K562 (cell line): ENCODE data around the gene ARID3B. TPM values are rescaled to one million over a fixed set of nuclear protein-coding genes. Genes with fewer than 3 reads are reported as not detected.

ENCODE experiments used
- ATAC-seq: fragments of 200-7000 bp; cut with Tn5 transposase; 3 replicates; pipeline ENCODE4 v1.9.1; 2020; ENCODE audit warnings: moderate library complexity
- BruUV-seq: library from RNA; stranded (reverse); fragments of 400-500 nt; replicated peaks from 2 replicates; lab custom pipeline; 2021; lab: Mats Ljungman, UMichigan
- CTCF ChIA-PET: fragments of 300-600 bp; formaldehyde crosslinking; extraction: SDS; loops from one replicate; lab custom pipeline; 2021; ENCODE audit warnings: low intra/inter-chr PET ratio; lab: Yijun Ruan, JAX
- POLR2A ChIA-PET: fragments of 300-600, 350-650 bp; sonication (Branson Sonifier 250); formaldehyde crosslinking; extraction: SDS; loops from one replicate; lab custom pipeline; 2021; ENCODE audit warnings: antibody characterized with exemption, inconsistent platforms; lab: Yijun Ruan, JAX
- DNase-seq, 4 experiments: peaks; one replicate each; pipeline versions ENCODE4 v3.0.0 to v3.0.0-alpha.2; 2011 to 2018; ENCODE audit warnings: low spot score in 3 of 4, mixed read lengths in 3 of 4; ENCODE audit errors: extremely low read depth in 1 of 4
- FAIRE-seq: peaks from 2 replicates; lab custom pipeline; 2011; peaks lifted over from hg19 to GRCh38; lab: Jason Lieb, UNC
- H2AFZ ChIP-seq: 2 replicates; pipeline ENCODE4 v1.6.0; 2011; ENCODE audit warnings: low read depth, low read length, control low read depth, inconsistent platforms
- H3K27ac ChIP-seq: fragments of 200-600 bp; 3 replicates; pipeline ENCODE4 v1.8.0; 2011; ENCODE audit warnings: low read depth, mild to moderate bottlenecking, control low read depth, inconsistent platforms, low read length, moderate library complexity, mixed read lengths; ENCODE audit errors: extremely low read depth
- H3K27me3 ChIP-seq, 2 experiments: fragments of 300-600 bp in 1 of 2; 2 replicates in 1 of 2; 3 replicates in 1 of 2; pipeline versions ENCODE4 v1.6.0 to v1.8.0; 2011; ENCODE audit warnings: inconsistent platforms in 2 of 2, low read length in 2 of 2, mild to moderate bottlenecking in 1 of 2, mixed read lengths in 1 of 2, moderate library complexity in 1 of 2; ENCODE audit not compliant: control insufficient read depth in 2 of 2, insufficient read depth in 2 of 2
- H3K36me3 ChIP-seq: fragments of 300-600 bp; 3 replicates; pipeline ENCODE4 v1.8.0; 2011; ENCODE audit warnings: mild to moderate bottlenecking, low read length, inconsistent platforms; ENCODE audit not compliant: control insufficient read depth, insufficient read depth
- H3K4me1 ChIP-seq, 2 experiments: fragments of 200-600 bp in 1 of 2; replicated peaks in 1 of 2; 2 replicates in 1 of 2; 3 replicates in 1 of 2; pipeline versions ENCODE4 v1.5.1 to v1.8.0; 2011; ENCODE audit warnings: inconsistent platforms in 2 of 2, low read length in 2 of 2, mild to moderate bottlenecking in 1 of 2, mixed read lengths in 1 of 2, moderate library complexity in 1 of 2; ENCODE audit not compliant: control insufficient read depth in 2 of 2, insufficient read depth in 2 of 2
- H3K4me2 ChIP-seq: 2 replicates; pipeline ENCODE4 v1.6.1; 2011; ENCODE audit warnings: low read length, control low read depth, inconsistent platforms, mixed read lengths; ENCODE audit not compliant: insufficient read depth
- H3K4me3 ChIP-seq: fragments of 200-600 bp; sonication (generic), shearing (Covaris generic); 2 replicates; pipeline ENCODE4 v1.5.1; 2016; ENCODE audit warnings: control low read depth, inconsistent platforms
- H3K79me2 ChIP-seq: fragments of 200-600 bp; 3 replicates; pipeline ENCODE4 v1.8.0; 2011; ENCODE audit warnings: low read length, inconsistent platforms; ENCODE audit not compliant: control insufficient read depth, insufficient read depth
- H3K9ac ChIP-seq, 2 experiments: 2 replicates each; pipeline versions ENCODE4 v1.6.0 to v1.6.1; 2011; ENCODE audit warnings: low read depth in 2 of 2, low read length in 2 of 2, control low read depth in 1 of 2, inconsistent platforms in 1 of 2, mild to moderate bottlenecking in 1 of 2, mixed read lengths in 1 of 2; ENCODE audit not compliant: insufficient read depth in 1 of 2
- H3K9me1 ChIP-seq: one replicate; pipeline ENCODE4 v1.6.0; 2011; ENCODE audit warnings: inconsistent platforms, mild to moderate bottlenecking, low read length, moderate library complexity; ENCODE audit not compliant: control insufficient read depth, insufficient read depth
- H3K9me3 ChIP-seq: replicated peaks from 2 replicates; pipeline ENCODE4 v1.5.1; 2011; ENCODE audit warnings: low read depth, low read length, inconsistent platforms; ENCODE audit not compliant: control insufficient read depth, insufficient read depth
- H4K20me1 ChIP-seq: replicated peaks from 2 replicates; pipeline ENCODE4 v1.6.1; 2011; ENCODE audit warnings: low read length, inconsistent platforms, mixed read lengths; ENCODE audit not compliant: control insufficient read depth, insufficient read depth
- BCOR ChIP-seq: fragments of 450-650 bp; IDR thresholded peaks from 2 replicates; pipeline ENCODE4 v1.6.1; 2016
- BRD4 ChIP-seq: fragments of 200-600 bp; sonication (generic); IDR thresholded peaks from 2 replicates; pipeline ENCODE4 v1.6.1; 2017; ENCODE audit warnings: inconsistent platforms
- MXI1 ChIP-seq: IDR thresholded peaks from 2 replicates; pipeline ENCODE4 v1.6.1; 2011; ENCODE audit warnings: low read depth, mild to moderate bottlenecking, improper control_type of control experiment, low read length
- NCOA2 ChIP-seq, 2 experiments: fragments of 450-650 bp; IDR thresholded peaks; 2 replicates each; pipeline ENCODE4 v1.6.1; 2018; ENCODE audit warnings: mild to moderate bottlenecking in 2 of 2, moderate library complexity in 1 of 2; ENCODE audit not compliant: partially characterized antibody in 2 of 2
- POLR2A ChIP-seq: fragments of 450-650 bp; conservative IDR thresholded peaks from 2 replicates; pipeline ENCODE4 v1.6.1; 2016
- POLR2H ChIP-seq: IDR thresholded peaks from 2 replicates; pipeline ENCODE4 v1.6.1; 2016; ENCODE audit warnings: missing genetic modification characterization, low read depth, mild to moderate bottlenecking, control low read depth, missing compliant biosample characterization, moderate library complexity
- PRMT5 ChIP-seq: sonication (generic); formaldehyde crosslinking; IDR thresholded peaks from 2 replicates; pipeline ENCODE4 v1.5.0; 2020; ENCODE audit warnings: missing genetic modification reagents
- STAG1 ChIP-seq: sonication (generic); formaldehyde crosslinking; IDR thresholded peaks from 2 replicates; pipeline ENCODE4 v1.5.0; 2020; ENCODE audit warnings: missing genetic modification reagents, borderline replicate concordance
- SUPT5H ChIP-seq: fragments of 450-650 bp; IDR thresholded peaks from 2 replicates; pipeline ENCODE4 v1.6.1; 2016
- TCF3 ChIP-seq: sonication (generic); formaldehyde crosslinking; IDR thresholded peaks from 2 replicates; pipeline ENCODE4 v1.4.0; 2020; ENCODE audit warnings: mild to moderate bottlenecking, missing genetic modification reagents
- ZBTB1 ChIP-seq: sonication (generic); formaldehyde crosslinking; IDR thresholded peaks from 2 replicates; pipeline ENCODE4 v1.8.1; 2023; ENCODE audit warnings: missing genetic modification reagents, low read depth, mild to moderate bottlenecking, borderline replicate concordance
- ZSCAN32 ChIP-seq: fragments of 450-650 bp; formaldehyde crosslinking; IDR thresholded peaks from 2 replicates; pipeline ENCODE4 v1.4.0; 2020; ENCODE audit warnings: mild to moderate bottlenecking, moderate library complexity
- WGBS: fragments of 100-300 bp; shearing (Covaris generic); methylation state at CpG from one replicate; pipeline ENCODE4 v1.1.6; 2016; ENCODE audit warnings: low coverage, mixed read lengths; ENCODE audit not compliant: insufficient coverage; ENCODE audit errors: missing lambda C conversion rate; 5-methylcytosine and 5-hydroxymethylcytosine counted together
- in situ Hi-C: fragments of 300-500 bp; cut with MboI; formaldehyde crosslinking; loops from 4 replicates; pipeline ENCODE4 v1.15.0; 2018; ENCODE audit warnings: inconsistent platforms, mixed read lengths
- intact Hi-C: fragments of 100-400 bp; cut with micrococcal nuclease; formaldehyde crosslinking; loops from 2 replicates; pipeline ENCODE4 v1.14.2; 2022
- polyA plus RNA-seq, 8 experiments: library from polyadenylated mRNA; depleted of rRNA in 4 of 8; stranded (reverse) in 5 of 8; unstranded in 3 of 8; fragments of >200 nt; fragmentation: Nextera tagmentation in 2 of 8; fragmentation: Illumina TruSeq in 1 of 8; extraction: Ambion mirVana in 2 of 8; extraction: Trizol in 1 of 8; gene quantifications; 2 replicates each; pipeline versions ENCODE4 v1.2.1 to v1.2.3, GENCODE V29; 2011 to 2014; ENCODE audit warnings: inconsistent platforms in 1 of 8, missing spikeins in 1 of 8
- total RNA-seq, 7 experiments: library from RNA; depleted of rRNA in 6 of 7; stranded (reverse); fragments of >200 nt in 6 of 7; fragmentation: Illumina TruSeq in 2 of 7; extraction: Trizol in 2 of 7; gene quantifications; 2 replicates each; pipeline versions ENCODE4 v1.2.1 to v1.2.3, GENCODE V29; 2011 to 2021; ENCODE audit warnings: low replicate concordance in 1 of 7
- TF ChIP-seq, protein P1 (sequence below): fragments of 450-650 bp; IDR thresholded peaks from 2 replicates; pipeline ENCODE4 v1.6.1; 2017; ENCODE audit warnings: mild to moderate bottlenecking, moderate library complexity
- TF ChIP-seq, protein P2 (sequence below), 2 experiments: fragments of 450-650 bp in 1 of 2; sonication (generic) in 1 of 2; formaldehyde crosslinking; conservative IDR thresholded peaks; 2 replicates each; pipeline versions ENCODE4 v1.4.0 to v1.8.1; 2020 to 2022; ENCODE audit warnings: mild to moderate bottlenecking in 1 of 2, missing genetic modification reagents in 1 of 2

The ARID3B gene
- total and polyA plus RNA-seq, 9 of the 15 experiments (the other 6 are each of a cell fraction or from before 2014, with no cell fraction given) = 0.32 to 15.1 (median 7.1) TPM

DNA sequence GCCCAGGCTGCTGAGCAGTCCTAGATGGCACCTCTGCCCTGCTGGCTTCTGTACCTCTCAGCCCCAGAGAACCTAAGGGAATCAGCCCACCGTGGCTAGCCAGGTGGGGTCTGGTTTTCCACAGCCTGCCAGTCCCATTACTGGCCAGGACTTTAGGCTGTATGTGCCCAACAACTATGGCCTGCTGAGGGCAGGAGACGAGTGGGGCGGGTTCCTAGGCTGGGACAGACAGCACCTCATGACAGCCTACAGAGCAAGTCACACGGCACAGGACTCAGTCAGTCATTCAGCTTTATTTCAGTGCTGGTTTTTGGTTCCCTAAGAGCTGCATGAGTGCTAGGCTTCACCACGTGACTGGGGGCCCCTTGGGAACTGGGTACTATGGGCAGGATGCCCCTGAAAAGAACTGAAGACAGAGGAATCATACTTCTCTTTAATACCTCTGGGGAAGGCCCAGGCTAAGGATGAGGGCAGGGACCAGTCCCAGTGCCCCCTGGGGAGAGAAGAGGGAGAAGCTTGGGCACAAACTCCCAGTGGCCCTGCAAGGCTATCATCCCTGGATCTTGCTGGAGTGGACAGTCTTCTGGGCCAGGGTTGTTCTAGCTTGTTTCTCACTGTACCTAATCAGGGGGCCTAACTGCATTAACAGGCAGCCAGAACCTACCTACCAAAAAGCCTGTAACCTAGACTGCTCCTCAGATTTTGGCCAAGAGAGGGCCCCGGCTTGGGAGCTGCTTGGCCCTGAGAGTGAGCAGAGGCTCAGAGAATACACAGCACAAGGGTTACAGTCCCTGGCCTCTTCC lies 89.5 kb downstream of the ARID3B start (continued):
- TF ChIP-seq SUPT5H = peak; percentile 54
- no peak for TF ChIP-seq NCOA2 (IDR thresholded peaks at IDR 0.05; ENCODE audit: partially characterized antibody in 2 of 2)
- TF ChIP-seq POLR2H (tag) = no peak
- no peak for TF ChIP-seq TCF3
- TF ChIP-seq ZSCAN32 = no peak
- TF ChIP-seq POLR2A = peak; percentile 69
- TF ChIP-seq, protein P1, sequence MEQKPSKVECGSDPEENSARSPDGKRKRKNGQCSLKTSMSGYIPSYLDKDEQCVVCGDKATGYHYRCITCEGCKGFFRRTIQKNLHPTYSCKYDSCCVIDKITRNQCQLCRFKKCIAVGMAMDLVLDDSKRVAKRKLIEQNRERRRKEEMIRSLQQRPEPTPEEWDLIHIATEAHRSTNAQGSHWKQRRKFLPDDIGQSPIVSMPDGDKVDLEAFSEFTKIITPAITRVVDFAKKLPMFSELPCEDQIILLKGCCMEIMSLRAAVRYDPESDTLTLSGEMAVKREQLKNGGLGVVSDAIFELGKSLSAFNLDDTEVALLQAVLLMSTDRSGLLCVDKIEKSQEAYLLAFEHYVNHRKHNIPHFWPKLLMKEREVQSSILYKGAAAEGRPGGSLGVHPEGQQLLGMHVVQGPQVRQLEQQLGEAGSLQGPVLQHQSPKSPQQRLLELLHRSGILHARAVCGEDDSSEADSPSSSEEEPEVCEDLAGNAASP = no peak
- TF ChIP-seq, protein P2, sequence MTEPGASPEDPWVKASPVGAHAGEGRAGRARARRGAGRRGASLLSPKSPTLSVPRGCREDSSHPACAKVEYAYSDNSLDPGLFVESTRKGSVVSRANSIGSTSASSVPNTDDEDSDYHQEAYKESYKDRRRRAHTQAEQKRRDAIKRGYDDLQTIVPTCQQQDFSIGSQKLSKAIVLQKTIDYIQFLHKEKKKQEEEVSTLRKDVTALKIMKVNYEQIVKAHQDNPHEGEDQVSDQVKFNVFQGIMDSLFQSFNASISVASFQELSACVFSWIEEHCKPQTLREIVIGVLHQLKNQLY (CRISPR knock-in tag; conservative IDR thresholded peaks at IDR 0.05) = no peak

DNA sequence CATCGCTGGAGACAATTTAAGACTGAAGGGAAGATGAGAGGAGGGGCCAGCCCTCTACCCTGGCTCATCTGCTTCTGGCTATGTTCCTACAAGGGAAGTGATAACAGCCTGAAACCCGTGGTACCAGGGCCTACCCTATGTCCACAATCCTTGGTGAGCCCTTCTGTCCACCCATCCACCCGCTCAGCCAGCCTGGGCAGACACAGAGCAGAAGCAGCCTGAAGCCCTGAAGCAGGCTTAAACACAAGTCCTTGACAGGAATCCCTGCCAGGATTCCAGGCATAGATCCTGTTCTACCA lies 90.0 kb downstream of the ARID3B start:
- intact Hi-C loops = no loop called here
- H3K9me1 ChIP-seq = peaks cover 13% of the 10 kb centered on the region
- in situ Hi-C loops = no loop called here
- H3K9ac ChIP-seq = no peak overlapping the region
- BruUV-seq = no TSS peak
- WGBS = 59% methylated on average over 3 of the region's 3 CpGs
- no peak overlapping the region for H3K4me3 ChIP-seq
- FAIRE-seq (no peak), ATAC-seq (no peak), DNase-seq (no peak)
- no peak for TF ChIP-seq ZBTB1
- 0 out of 2 replicates have a peak, but pooled peaks have one; percentile 10 for TF ChIP-seq STAG1 (CRISPR knock-in tag)
- TF ChIP-seq MXI1 = no peak
- no peak for TF ChIP-seq BRD4
- TF ChIP-seq PRMT5 (CRISPR knock-in tag) = no peak
- no peak for TF ChIP-seq BCOR
- H3K4me2 ChIP-seq = no peak overlapping the region
- no peak overlapping the region for H2AFZ ChIP-seq
- POLR2A ChIA-PET = interaction anchor here (0.6 to 3.8 kb wide), 4 partner anchors 10 to 193 kb away, joined by 3 to 16 read pairs (median 7); no protein-coding TSS in a partner anchor
- peaks cover 98% of the 10 kb centered on the region for H3K36me3 ChIP-seq
- no peak overlapping the region for H3K27ac ChIP-seq
- CTCF ChIA-PET = interaction anchor here (2.0 to 2.2 kb wide), 2 partner anchors 248 to 257 kb away, joined by 13 to 32 read pairs; no protein-coding TSS in a partner anchor
- no peaks in the 10 kb centered on the region for H3K27me3 ChIP-seq
- H4K20me1 ChIP-seq = peaks cover 33% of the 10 kb centered on the region
- no peaks in the 10 kb centered on the region for H3K9me3 ChIP-seq
- H3K4me1 ChIP-seq = no peaks in the 10 kb centered on the region; a peak in 1 of 5 replicates
- H3K79me2 ChIP-seq = no peaks in the 10 kb centered on the region
